PC-3 (cell line): ENCODE results near the gene RXRA. TPM values are rescaled to one million over a fixed set of nuclear protein-coding genes. Genes with fewer than 3 reads are reported as not detected.

Source experiments
- ATAC-seq: fragments of 200-7000 bp; cut with Tn5 transposase; 2 replicates; pipeline ENCODE4 v1.9.1; 2020; ENCODE audit warnings: mild to moderate bottlenecking, moderate library complexity
- BruUV-seq: library from RNA; stranded (reverse); fragments of 400-500 nt; replicated peaks from 2 replicates; lab custom pipeline; 2021; lab: Mats Ljungman, UMichigan
- CTCF ChIA-PET: fragments of 300-600 bp; sonication (Branson Sonifier 250); formaldehyde crosslinking; loops from one replicate; lab custom pipeline; 2022; ENCODE audit warnings: antibody characterized with exemption; lab: Charles Lee
- POLR2A ChIA-PET: fragments of 300-600 bp; sonication (Branson Sonifier 250); formaldehyde crosslinking; loops from one replicate; lab custom pipeline; 2022; ENCODE audit warnings: antibody characterized with exemption; ENCODE audit not compliant: unreplicated experiment; lab: Charles Lee
- DNase-seq: peaks from one replicate; pipeline ENCODE4 v3.0.0-alpha.2; 2015
- H2AFZ ChIP-seq: fragments of 300-600 bp; sonication (generic); 2 replicates; pipeline ENCODE4 v1.6.0; 2016; ENCODE audit warnings: antibody characterized with exemption, low read length
- H3F3A ChIP-seq: fragments of 300-600 bp; sonication (generic); one replicate; pipeline ENCODE4 v1.6.0; 2017; ENCODE audit warnings: antibody characterized with exemption, low read length, control low read depth, mild to moderate bottlenecking; ENCODE audit not compliant: unreplicated experiment
- H3K27ac ChIP-seq: fragments of 300-600 bp; sonication (generic); 2 replicates; pipeline ENCODE4 v1.5.1; 2016; ENCODE audit warnings: mild to moderate bottlenecking, low read length
- H3K27me3 ChIP-seq: fragments of 300-600 bp; sonication (generic); 2 replicates; pipeline ENCODE4 v1.6.1; 2016; ENCODE audit warnings: low read length, mixed read lengths
- H3K36me3 ChIP-seq: fragments of 300-600 bp; sonication (generic); 2 replicates; pipeline ENCODE4 v1.6.1; 2016; ENCODE audit warnings: low read depth, mixed run types, low read length, mixed read lengths
- H3K4me1 ChIP-seq: fragments of 300-600 bp; sonication (generic); 2 replicates; pipeline ENCODE4 v1.5.1; 2016; ENCODE audit warnings: low read length; ENCODE audit not compliant: insufficient read depth
- H3K4me2 ChIP-seq: fragments of 300-600 bp; sonication (generic); 2 replicates; pipeline ENCODE4 v1.6.0; 2016; ENCODE audit warnings: low read length
- H3K4me3 ChIP-seq: fragments of 300-600 bp; sonication (generic); 2 replicates; pipeline ENCODE4 v1.5.1; 2016; ENCODE audit warnings: mild to moderate bottlenecking, low read length, mixed read lengths
- H3K79me2 ChIP-seq: fragments of 300-600 bp; sonication (generic); 2 replicates; pipeline ENCODE4 v1.6.1; 2017; ENCODE audit warnings: low read length, mixed read lengths
- H3K9ac ChIP-seq: fragments of 300-600 bp; sonication (generic); 2 replicates; pipeline ENCODE4 v1.6.0; 2016; ENCODE audit warnings: mild to moderate bottlenecking, low read length
- H3K9me2 ChIP-seq: fragments of 300-600 bp; sonication (generic); replicated peaks from 2 replicates; pipeline ENCODE4 v1.6.1; 2016; ENCODE audit warnings: mixed run types, low read length, mixed read lengths
- H3K9me3 ChIP-seq: fragments of 300-600 bp; sonication (generic); 2 replicates; pipeline ENCODE4 v1.6.1; 2016; ENCODE audit warnings: low read length, mixed read lengths
- H4K20me1 ChIP-seq: fragments of 300-600 bp; sonication (generic); 2 replicates; pipeline ENCODE4 v1.6.1; 2016; ENCODE audit warnings: low read length, mixed read lengths
- EZH2 ChIP-seq: fragments of 300-600 bp; sonication (generic); IDR thresholded peaks from one replicate; pipeline ENCODE4 v1.6.1; 2017; ENCODE audit warnings: antibody characterized with exemption, mild to moderate bottlenecking, low read length; ENCODE audit not compliant: unreplicated experiment
- EZH2phosphoT487 ChIP-seq: fragments of 300-600 bp; sonication (generic); IDR thresholded peaks from 2 replicates; pipeline ENCODE4 v1.6.1; 2018; ENCODE audit warnings: mild to moderate bottlenecking, antibody characterized with exemption, low read length, borderline replicate concordance
- intact Hi-C: fragments of 100-400 bp; cut with micrococcal nuclease; formaldehyde crosslinking; loops from 2 replicates; pipeline ENCODE4 v1.9.0; 2023
- total RNA-seq: library from RNA; depleted of rRNA; stranded (reverse); fragments of >200 nt; gene quantifications from 2 replicates; pipeline ENCODE4 v1.2.3, GENCODE V29; 2014
- TF ChIP-seq, protein P1 (sequence below): fragments of 300-600 bp; sonication (generic); conservative IDR thresholded peaks from 2 replicates; pipeline ENCODE4 v1.5.1; 2017; ENCODE audit warnings: antibody characterized with exemption, low read depth, mild to moderate bottlenecking, low read length

Gene RXRA
- total RNA-seq, 1 experiment from 2014 or later, result 17.5 TPM

DNA sequence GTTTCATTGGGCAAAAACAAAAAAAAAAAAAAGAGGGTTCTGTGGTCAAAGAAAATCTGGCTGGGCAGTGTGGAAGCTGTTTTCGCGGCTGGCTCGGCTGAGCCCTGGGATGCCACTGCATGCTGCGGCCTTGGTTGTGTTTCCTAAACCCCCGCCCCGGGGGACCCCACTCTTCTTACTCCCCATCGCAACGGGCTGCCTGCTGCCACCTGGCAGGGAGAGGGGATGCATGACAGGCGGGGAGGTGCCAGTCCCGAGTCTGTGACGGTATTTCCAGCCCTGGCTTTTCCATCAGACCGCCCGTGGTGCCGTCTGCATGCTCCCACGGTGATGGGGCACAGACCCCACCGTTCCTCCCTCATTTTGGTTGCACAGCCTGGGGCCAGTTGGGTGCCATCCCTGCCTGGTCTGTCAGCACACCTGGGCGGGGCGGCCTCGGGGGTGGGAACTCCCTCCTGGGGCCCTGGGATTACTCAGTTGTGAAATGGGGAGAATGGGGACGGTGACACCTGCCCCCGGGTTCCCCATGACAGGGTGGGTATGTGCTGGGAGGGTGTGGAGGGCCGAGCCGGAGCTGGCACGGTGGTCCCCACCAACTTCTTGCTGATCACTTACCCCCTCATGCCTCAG lies 101.0 kb downstream of the RXRA start:
- Histone ChIP-seq H3K9ac (no peak overlapping the region), H3K4me3 (no peak overlapping the region), H4K20me1 (no peaks in the 10 kb centered on the region), H3K27ac (no peak overlapping the region), H3F3A (no peaks in the 10 kb centered on the region), H3K4me2 (no peak overlapping the region), H3K79me2 (no peaks in the 10 kb centered on the region), H3K9me2 (no peaks in the 10 kb centered on the region), H2AFZ (no peak overlapping the region), H3K36me3 (no peaks in the 10 kb centered on the region), H3K4me1 (no peaks in the 10 kb centered on the region), H3K27me3 (no peaks in the 10 kb centered on the region), H3K9me3 (no peaks in the 10 kb centered on the region)
- DNase-seq (no peak), ATAC-seq (no peak)
- BruUV-seq, result no TSS peak
- intact Hi-C loops, result no loop called here
- ChIA-PET CTCF (no interaction called here), POLR2A (no interaction called here)
- no peak for TF ChIP-seq EZH2phosphoT487

DNA sequence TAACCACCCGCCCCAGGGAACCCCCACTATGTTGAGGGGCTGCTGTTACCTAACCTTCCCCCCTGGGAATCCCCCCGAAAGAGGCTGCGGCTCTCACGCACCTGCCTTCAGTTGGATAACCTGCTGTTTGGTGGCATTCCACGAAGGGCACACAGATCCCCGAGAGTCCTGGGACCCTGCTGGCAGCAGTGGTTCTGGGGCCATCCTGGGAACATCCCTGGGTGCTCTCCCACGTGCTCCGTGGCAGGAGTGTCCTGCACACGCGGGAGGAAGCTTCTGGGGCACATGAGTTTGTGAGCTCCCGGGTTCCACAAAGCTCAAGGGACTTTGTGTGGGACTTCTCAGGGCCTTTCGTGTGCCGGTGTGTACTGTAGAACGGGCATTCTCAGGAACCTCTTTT lies 102.3 kb downstream of the RXRA start:
- intact Hi-C loops, result no loop called here

DNA sequence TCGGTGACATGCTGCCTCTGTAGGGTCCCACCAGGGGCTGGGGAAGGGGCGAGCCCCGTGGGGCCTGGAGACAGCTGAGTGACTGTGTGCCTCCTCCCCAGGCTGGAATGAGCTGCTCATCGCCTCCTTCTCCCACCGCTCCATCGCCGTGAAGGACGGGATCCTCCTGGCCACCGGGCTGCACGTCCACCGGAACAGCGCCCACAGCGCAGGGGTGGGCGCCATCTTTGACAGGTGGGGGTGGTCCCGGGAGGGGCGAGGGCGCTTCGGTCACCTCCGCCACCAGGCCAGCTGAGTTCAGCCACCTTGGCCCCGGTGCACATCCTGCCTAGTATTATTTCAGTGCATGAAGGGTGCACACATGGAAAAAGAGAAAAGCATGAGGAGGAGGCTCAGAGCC lies 102.8 kb downstream of the RXRA start:
- no peak overlapping the region for H3K9ac ChIP-seq

More for the DNA sequence above, 102.3 kb downstream of the RXRA start:
- no peaks in the 10 kb centered on the region for H3K9me2 ChIP-seq
- ChIA-PET CTCF (no interaction called here), POLR2A (interaction anchor here (0.5 kb wide), 1 partner anchor 254 kb away, joined by 10 read pairs; no protein-coding TSS in a partner anchor)
- H3K27ac ChIP-seq, result no peak overlapping the region
- TF ChIP-seq EZH2phosphoT487 (no peak), EZH2 (no peak)
- TF ChIP-seq, protein P1, sequence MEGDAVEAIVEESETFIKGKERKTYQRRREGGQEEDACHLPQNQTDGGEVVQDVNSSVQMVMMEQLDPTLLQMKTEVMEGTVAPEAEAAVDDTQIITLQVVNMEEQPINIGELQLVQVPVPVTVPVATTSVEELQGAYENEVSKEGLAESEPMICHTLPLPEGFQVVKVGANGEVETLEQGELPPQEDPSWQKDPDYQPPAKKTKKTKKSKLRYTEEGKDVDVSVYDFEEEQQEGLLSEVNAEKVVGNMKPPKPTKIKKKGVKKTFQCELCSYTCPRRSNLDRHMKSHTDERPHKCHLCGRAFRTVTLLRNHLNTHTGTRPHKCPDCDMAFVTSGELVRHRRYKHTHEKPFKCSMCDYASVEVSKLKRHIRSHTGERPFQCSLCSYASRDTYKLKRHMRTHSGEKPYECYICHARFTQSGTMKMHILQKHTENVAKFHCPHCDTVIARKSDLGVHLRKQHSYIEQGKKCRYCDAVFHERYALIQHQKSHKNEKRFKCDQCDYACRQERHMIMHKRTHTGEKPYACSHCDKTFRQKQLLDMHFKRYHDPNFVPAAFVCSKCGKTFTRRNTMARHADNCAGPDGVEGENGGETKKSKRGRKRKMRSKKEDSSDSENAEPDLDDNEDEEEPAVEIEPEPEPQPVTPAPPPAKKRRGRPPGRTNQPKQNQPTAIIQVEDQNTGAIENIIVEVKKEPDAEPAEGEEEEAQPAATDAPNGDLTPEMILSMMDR, result no peak
- no peaks in the 10 kb centered on the region for H3K9me3 ChIP-seq
- BruUV-seq, result no TSS peak
- no peak overlapping the region for H3K4me2 ChIP-seq
- H3K36me3 ChIP-seq, result no peaks in the 10 kb centered on the region
- H3K4me1 ChIP-seq, result no peaks in the 10 kb centered on the region
- no peaks in the 10 kb centered on the region for H3K79me2 ChIP-seq
- no peak overlapping the region for H3K4me3 ChIP-seq
- no peak overlapping the region for H2AFZ ChIP-seq
- H3F3A ChIP-seq, result no peaks in the 10 kb centered on the region
- H3K27me3 ChIP-seq, result no peaks in the 10 kb centered on the region
- H3K9ac ChIP-seq, result no peak overlapping the region
- DNase-seq (no peak), ATAC-seq (no peak)
- no peaks in the 10 kb centered on the region for H4K20me1 ChIP-seq

More for the DNA sequence above, 102.8 kb downstream of the RXRA start:
- ATAC-seq (no peak), DNase-seq (no peak)
- TF ChIP-seq EZH2phosphoT487 (no peak), EZH2 (no peak)
- TF ChIP-seq, protein P1, result no peak
- H2AFZ ChIP-seq, result no peak overlapping the region
- no peaks in the 10 kb centered on the region for H3K79me2 ChIP-seq
- H3K36me3 ChIP-seq, result no peaks in the 10 kb centered on the region
- POLR2A ChIA-PET, result interaction anchor here (0.5 kb wide), 1 partner anchor 254 kb away, joined by 10 read pairs; no protein-coding TSS in a partner anchor
- intact Hi-C loops, result no loop called here
- BruUV-seq, result no TSS peak
- H3K27ac ChIP-seq, result no peak overlapping the region
- no peaks in the 10 kb centered on the region for H3F3A ChIP-seq
- no peaks in the 10 kb centered on the region for H3K9me2 ChIP-seq
- H3K27me3 ChIP-seq, result no peaks in the 10 kb centered on the region
- no peaks in the 10 kb centered on the region for H4K20me1 ChIP-seq
- CTCF ChIA-PET, result no interaction called here
- H3K9me3 ChIP-seq, result no peaks in the 10 kb centered on the region
- no peaks in the 10 kb centered on the region for H3K4me1 ChIP-seq
- H3K4me3 ChIP-seq, result no peak overlapping the region
- H3K4me2 ChIP-seq, result no peak overlapping the region
